IMR-90 (cell line): ENCODE results near the gene FAM110A. TPM values are rescaled to one million over a fixed set of nuclear protein-coding genes. Genes with fewer than 3 reads are reported as not detected.

ENCODE experiments used
- ATAC-seq: fragments of 200-7000 bp; cut with Tn5 transposase; 2 replicates; pipeline ENCODE4 v1.9.1; 2020; ENCODE audit warnings: low read depth, mild to moderate bottlenecking, moderate library complexity
- BruUV-seq: library from RNA; stranded (reverse); fragments of 400-500 nt; replicated peaks from 2 replicates; lab custom pipeline; 2021; lab: Mats Ljungman, UMichigan
- CTCF ChIA-PET: fragments of 300-600 bp; formaldehyde crosslinking; extraction: SDS; loops from one replicate; lab custom pipeline; 2021; ENCODE audit warnings: antibody characterized with exemption; lab: Yijun Ruan, JAX
- POLR2A ChIA-PET: fragments of 300-600 bp; sonication (Branson Sonifier 250); formaldehyde crosslinking; loops from one replicate; lab custom pipeline; 2022; ENCODE audit warnings: antibody characterized with exemption; ENCODE audit not compliant: unreplicated experiment; lab: Charles Lee
- DNase-seq: peaks from one replicate; pipeline ENCODE4 v3.0.0; 2013
- H2AFZ ChIP-seq: replicated peaks from 2 replicates; pipeline ENCODE3; 2013; ENCODE audit warnings: low read length, mild to moderate bottlenecking; ENCODE audit not compliant: poor library complexity
- H2AK5ac ChIP-seq: 2 replicates; pipeline ENCODE4 v1.6.1; 2013; ENCODE audit warnings: low read depth, low read length, inconsistent platforms
- H2AK9ac ChIP-seq: replicated peaks from 2 replicates; pipeline ENCODE3; 2013; ENCODE audit warnings: mild to moderate bottlenecking, low read depth, low read length, moderate library complexity; ENCODE audit not compliant: poor library complexity
- H2BK120ac ChIP-seq: 2 replicates; pipeline ENCODE4 v1.6.1; 2013; ENCODE audit warnings: low read depth, low read length, inconsistent platforms
- H2BK15ac ChIP-seq: 3 replicates; pipeline ENCODE4 v1.6.1; 2013; ENCODE audit warnings: low read depth, low read length, inconsistent platforms
- H2BK20ac ChIP-seq: 2 replicates; pipeline ENCODE4 v1.6.1; 2013; ENCODE audit warnings: low read depth, mild to moderate bottlenecking, inconsistent platforms, low read length, moderate library complexity
- H2BK5ac ChIP-seq: 2 replicates; pipeline ENCODE4 v1.6.1; 2013; ENCODE audit warnings: mild to moderate bottlenecking, low read depth, low read length, inconsistent platforms; ENCODE audit not compliant: poor library complexity, severe bottlenecking
- H3K14ac ChIP-seq: replicated peaks from 2 replicates; pipeline ENCODE4 v1.6.1; 2013; ENCODE audit warnings: low read depth, low read length, inconsistent platforms
- H3K18ac ChIP-seq: 2 replicates; pipeline ENCODE4 v1.6.1; 2013; ENCODE audit warnings: low read depth, low read length, control low read depth
- H3K23ac ChIP-seq: 2 replicates; pipeline ENCODE4 v1.6.1; 2013; ENCODE audit warnings: low read depth, low read length, inconsistent platforms
- H3K27ac ChIP-seq: 2 replicates; pipeline ENCODE4 v1.5.1; 2013; ENCODE audit warnings: mild to moderate bottlenecking, control low read depth, low read length; ENCODE audit not compliant: insufficient read depth
- H3K27me3 ChIP-seq: 2 replicates; pipeline ENCODE4 v1.6.1; 2013; ENCODE audit warnings: low read length; ENCODE audit not compliant: control insufficient read depth, insufficient read depth
- H3K36me3 ChIP-seq: 2 replicates; pipeline ENCODE4 v1.6.1; 2013; ENCODE audit warnings: low read length, mixed read lengths; ENCODE audit not compliant: control insufficient read depth, insufficient read depth
- H3K4ac ChIP-seq: 2 replicates; pipeline ENCODE4 v1.6.1; 2013; ENCODE audit warnings: low read depth, low read length, inconsistent platforms
- H3K4me1 ChIP-seq: 2 replicates; pipeline ENCODE4 v1.6.1; 2013; ENCODE audit warnings: low read length, mixed read lengths; ENCODE audit not compliant: control insufficient read depth, insufficient read depth
- H3K4me2 ChIP-seq: 2 replicates; pipeline ENCODE4 v1.6.1; 2013; ENCODE audit warnings: low read depth, mild to moderate bottlenecking, control low read depth, low read length, moderate library complexity
- H3K4me3 ChIP-seq: 2 replicates; pipeline ENCODE4 v1.5.1; 2013; ENCODE audit warnings: low read depth, mild to moderate bottlenecking, control low read depth, low read length, moderate library complexity; ENCODE audit not compliant: insufficient read depth
- H3K56ac ChIP-seq: 2 replicates; pipeline ENCODE4 v1.6.1; 2013; ENCODE audit warnings: low read length, inconsistent platforms; ENCODE audit not compliant: insufficient read depth; ENCODE audit errors: extremely low read depth
- H3K79me1 ChIP-seq, 2 experiments: 2 replicates each; pipeline ENCODE4 v1.6.1; 2013; ENCODE audit warnings: low read length in 2 of 2, inconsistent platforms in 1 of 2, low read depth in 1 of 2
- H3K9ac ChIP-seq: 2 replicates; pipeline ENCODE4 v1.6.1; 2013; ENCODE audit warnings: low read depth, low read length, control low read depth
- H3K9me1 ChIP-seq: 2 replicates; pipeline ENCODE4 v1.6.1; 2013; ENCODE audit warnings: low read length, inconsistent platforms; ENCODE audit not compliant: insufficient read depth
- H3K9me3 ChIP-seq: 2 replicates; pipeline ENCODE4 v1.6.1; 2013; ENCODE audit warnings: low read length; ENCODE audit not compliant: control insufficient read depth, insufficient read depth
- H4K20me1 ChIP-seq: 2 replicates; pipeline ENCODE4 v1.6.1; 2013; ENCODE audit warnings: low read length, inconsistent platforms; ENCODE audit not compliant: insufficient read depth
- H4K5ac ChIP-seq: 2 replicates; pipeline ENCODE4 v1.6.1; 2013; ENCODE audit warnings: mild to moderate bottlenecking, low read depth, low read length, control low read depth
- H4K8ac ChIP-seq, 2 experiments: 2 replicates each; pipeline ENCODE4 v1.6.1; 2013; ENCODE audit warnings: low read depth in 2 of 2, low read length in 2 of 2, control low read depth in 1 of 2, inconsistent platforms in 1 of 2
- H4K91ac ChIP-seq: 2 replicates; pipeline ENCODE4 v1.6.1; 2013; ENCODE audit warnings: low read depth, low read length, inconsistent platforms; ENCODE audit not compliant: insufficient read depth
- CEBPB ChIP-seq: IDR thresholded peaks from 2 replicates; pipeline ENCODE4 v1.6.1; 2012; ENCODE audit warnings: low read depth, low read length, improper control_type of control experiment
- CHD1 ChIP-seq: IDR thresholded peaks from 2 replicates; pipeline ENCODE4 v1.6.1; 2012; ENCODE audit warnings: low read depth, low read length, improper control_type of control experiment
- FOS ChIP-seq: fragments of 150-350 bp; IDR thresholded peaks from 2 replicates; pipeline ENCODE4 v1.6.1; 2016; ENCODE audit warnings: low read depth, low read length
- MAFK ChIP-seq: IDR thresholded peaks from 2 replicates; pipeline ENCODE4 v1.6.1; 2012; ENCODE audit warnings: low read depth, low read length, improper control_type of control experiment
- MAZ ChIP-seq: IDR thresholded peaks from 2 replicates; pipeline ENCODE4 v1.6.1; 2012; ENCODE audit warnings: low read depth, mild to moderate bottlenecking, low read length, improper control_type of control experiment, moderate library complexity, borderline replicate concordance
- RFX5 ChIP-seq: IDR thresholded peaks from 2 replicates; pipeline ENCODE4 v1.8.0; 2012; ENCODE audit warnings: low read depth, mild to moderate bottlenecking, low read length, moderate library complexity
- SMC3 ChIP-seq: fragments of 150-350 bp; IDR thresholded peaks from 2 replicates; pipeline ENCODE4 v1.6.1; 2016; ENCODE audit warnings: low read depth, mild to moderate bottlenecking, antibody characterized with exemption, low read length, moderate library complexity
- WGBS, 2 experiments: methylation state at CpG; one replicate each; pipeline versions ENCODE4 v1.1.5 to v1.1.7; 2013; ENCODE audit warnings: missing lambda C conversion rate in 2 of 2; ENCODE audit not compliant: insufficient read length in 1 of 2; ENCODE audit errors: extremely low coverage in 2 of 2; 5-methylcytosine and 5-hydroxymethylcytosine counted together
- dilution Hi-C: fragments of 300-500 bp; cut with HindIII; formaldehyde crosslinking; loops from one replicate; pipeline ENCODE4 v1.14.3; 2018; ENCODE audit warnings: low sequenced_read_pairs; ENCODE audit not compliant: unreplicated experiment
- in situ Hi-C: fragments of 300-500 bp; cut with MboI; formaldehyde crosslinking; loops from 3 replicates; pipeline ENCODE4 v1.14.3; 2019; ENCODE audit warnings: low sequenced_read_pairs, inconsistent platforms, mixed read lengths
- intact Hi-C: fragments of 100-400 bp; cut with micrococcal nuclease; formaldehyde crosslinking; loops from 2 replicates; pipeline ENCODE4 v1.10.0; 2022
- polyA plus RNA-seq, 3 experiments: library from polyadenylated mRNA; depleted of rRNA; stranded (reverse); fragments of >200 nt; gene quantifications; 2 replicates each; pipeline ENCODE4 v1.2.3, GENCODE V29; 2012; ENCODE audit warnings: low replicate concordance in 1 of 3
- total RNA-seq: library from RNA; depleted of rRNA; stranded (reverse); fragments of >200 nt; gene quantifications from 2 replicates; pipeline ENCODE4 v1.2.3, GENCODE V29; 2012

Gene FAM110A
- total and polyA plus RNA-seq, 2 of the 4 experiments (the other 2 are of a cell fraction), result 0.36 to 3.6 TPM

DNA sequence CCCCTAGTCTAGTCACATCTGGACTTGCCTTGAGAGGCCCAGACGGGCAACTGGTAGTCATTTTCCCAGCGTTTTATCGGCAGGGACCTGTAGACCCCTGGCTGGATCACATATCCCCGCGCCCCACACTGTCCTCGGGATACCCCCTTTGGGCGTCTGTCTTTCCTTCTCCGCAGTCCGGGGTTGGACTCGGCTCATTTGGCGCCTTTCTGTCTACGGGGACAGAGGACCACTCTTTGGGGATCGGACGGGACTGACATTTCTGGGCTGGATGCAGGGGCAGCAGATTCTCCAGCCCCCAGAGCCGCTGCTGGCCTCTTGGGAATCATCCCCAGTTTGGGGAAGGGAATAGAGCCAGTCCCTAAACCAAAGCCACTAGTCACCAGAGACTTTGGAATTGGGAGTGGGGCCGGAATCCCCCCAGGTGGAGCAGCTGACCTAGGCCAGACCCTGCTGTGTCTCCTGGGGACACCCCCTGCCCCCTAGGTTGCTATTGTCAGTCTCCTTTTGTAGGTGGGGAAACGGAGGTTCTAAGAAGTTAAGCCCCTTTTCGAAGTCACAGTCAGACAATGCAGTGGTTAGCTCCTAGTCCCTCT lies 734 bp downstream of the FAM110A start:
- in situ Hi-C loops, result no loop called here
- Histone ChIP-seq H2BK20ac (no peak overlapping the region), H2BK5ac (no peak overlapping the region), H4K5ac (no peak overlapping the region), H2BK120ac (peak overlapping the region; percentile 10; the same call in 1 of the 2 replicates), H3K9me3 (no peaks in the 10 kb centered on the region), H3K4me1 (peaks cover 8% of the 10 kb centered on the region; the same call in 1 of the 2 replicates), H4K91ac (no peak overlapping the region; the same call in 1 of the 2 replicates), H2AK5ac (no peak overlapping the region), H3K36me3 (no peaks in the 10 kb centered on the region), H3K79me1 (peaks cover 19 to 41% of the 10 kb centered on the region in 2 experiments), H3K4me2 (peak overlapping the region; percentile 84), H3K56ac (peak overlapping the region; percentile 3), H4K8ac (peak overlapping the region; percentile 19 to 51; a peak in 3 of 4 replicates), H3K14ac (peak overlapping the region; percentile 39; the same call in 1 of the 2 replicates), H3K23ac (peak overlapping the region; percentile 80; the same call in 1 of the 2 replicates), H2BK15ac (no peak overlapping the region), H3K18ac (no peak overlapping the region), H2AK9ac (peak overlapping the region; percentile 81), H3K27ac (no peak overlapping the region; the same call in 1 of the 2 replicates), H3K4me3 (peak overlapping the region; percentile 67), H3K9me1 (peaks cover 11% of the 10 kb centered on the region; the same call in 1 of the 2 replicates), H3K9ac (peak overlapping the region; percentile 76), H2AFZ (peak overlapping the region; percentile 92), H4K20me1 (no peaks in the 10 kb centered on the region), H3K27me3 (no peaks in the 10 kb centered on the region), H3K4ac (no peak overlapping the region; the same call in 1 of the 2 replicates)
- ChIA-PET POLR2A (no interaction called here), CTCF (interaction anchor here (1.4 to 1.7 kb wide), 2 partner anchors 24 to 123 kb away, joined by 3 to 4 read pairs; no protein-coding TSS in a partner anchor)
- 1% methylated on average over 12 of the region's 18 CpGs; no CpG with 5 or more reads in 1 of the 2 experiments for WGBS, 2 experiments
- dilution Hi-C loops, result no loop called here
- ATAC-seq, result no peak
- no peak for DNase-seq
- no TSS peak for BruUV-seq
- no peak for TF ChIP-seq CHD1
- no peak for TF ChIP-seq MAFK
- TF ChIP-seq SMC3, result no peak
- TF ChIP-seq CEBPB, result no peak
- TF ChIP-seq RFX5, result no peak
- no peak for TF ChIP-seq FOS
- TF ChIP-seq MAZ, result no peak
- intact Hi-C loops, result loop anchor here (5.0 kb wide), 1 partner anchor 123 kb away; no protein-coding TSS in a partner anchor
